ENCODE data around the gene PRKX.
"Not testable (repeated sequence)": the region's sequence is repeated elsewhere in the genome, so short reads cannot be mapped to it uniquely, and the experiment has no call there.

The PRKX gene

GRCh38 chrX:3697701-3698279, 15.7 kb downstream of the PRKX start:
- Histone ChIP-seq H3K9me3 (ENCODE audit: control insufficient read depth, insufficient read depth, low read length) (no peaks in the 10 kb centered on the region), H3K9ac (ENCODE audit: low read depth, low read length) (no peak overlapping the region)

GRCh38 chrX:3697220-3697684, 16.2 kb downstream of the PRKX start:
- no peaks in the 10 kb centered on the region for H3K36me3 ChIP-seq (ENCODE audit: insufficient read depth, low read length)
- no peaks in the 10 kb centered on the region for H3K9me3 ChIP-seq (ENCODE audit: control insufficient read depth, insufficient read depth, low read length)
- peaks cover 9% of the 10 kb centered on the region; the same call in 1 of the 2 replicates for H3K4me1 ChIP-seq (ENCODE audit: insufficient read depth, low read length)
- no peak overlapping the region for H3K9ac ChIP-seq (ENCODE audit: low read depth, low read length)

More at GRCh38 chrX:3697701-3698279, 15.7 kb downstream of the PRKX start:
- H3K4me1 ChIP-seq (ENCODE audit: insufficient read depth, low read length) = peaks cover 9% of the 10 kb centered on the region; the same call in 1 of the 2 replicates
- H3K36me3 ChIP-seq (ENCODE audit: insufficient read depth, low read length) = no peaks in the 10 kb centered on the region

GRCh38 chrX:3695536-3695935, 17.9 kb downstream of the PRKX start:
- Histone ChIP-seq H3K9me3 (ENCODE audit: control insufficient read depth, insufficient read depth, low read length) (no peaks in the 10 kb centered on the region), H3K9ac (ENCODE audit: low read depth, low read length) (no peak overlapping the region), H3K4me1 (ENCODE audit: insufficient read depth, low read length) (peaks cover 9% of the 10 kb centered on the region; the same call in 1 of the 2 replicates), H3K36me3 (ENCODE audit: insufficient read depth, low read length) (no peaks in the 10 kb centered on the region)

- Histone ChIP-seq H3K9me3 (ENCODE audit: control insufficient read depth, insufficient read depth, low read length) (no peaks in the 10 kb centered on the region), H3K4me1 (ENCODE audit: insufficient read depth, low read length) (no peaks in the 10 kb centered on the region), H3K9ac (ENCODE audit: low read depth, low read length) (no peak overlapping the region), H3K36me3 (ENCODE audit: insufficient read depth, low read length) (no peaks in the 10 kb centered on the region)
Observed at GRCh38 chrX:3690140-3690539, 23.3 kb downstream of the PRKX start.

- not testable (repeated sequence) for H3K9ac ChIP-seq (ENCODE audit: low read depth, low read length)
Observed at GRCh38 chrX:3683236-3683635, 30.2 kb downstream of the PRKX start.

GRCh38 chrX:3680459-3680858, 33.0 kb downstream of the PRKX start:
- Histone ChIP-seq H3K9me3 (ENCODE audit: control insufficient read depth, insufficient read depth, low read length) (no peaks in the 10 kb centered on the region), H3K9ac (ENCODE audit: low read depth, low read length) (no peak overlapping the region), H3K36me3 (ENCODE audit: insufficient read depth, low read length) (no peaks in the 10 kb centered on the region), H3K4me1 (ENCODE audit: insufficient read depth, low read length) (no peaks in the 10 kb centered on the region)

More at GRCh38 chrX:3683236-3683635, 30.2 kb downstream of the PRKX start:
- H3K36me3 ChIP-seq (ENCODE audit: insufficient read depth, low read length); H3K9me3 ChIP-seq (ENCODE audit: control insufficient read depth, insufficient read depth, low read length); H3K4me1 ChIP-seq (ENCODE audit: insufficient read depth, low read length): not testable (repeated sequence)

GRCh38 chrX:3679669-3680068, 33.8 kb downstream of the PRKX start:
- Histone ChIP-seq H3K4me1 (ENCODE audit: insufficient read depth, low read length) (no peaks in the 10 kb centered on the region), H3K9me3 (ENCODE audit: control insufficient read depth, insufficient read depth, low read length) (no peaks in the 10 kb centered on the region), H3K36me3 (ENCODE audit: insufficient read depth, low read length) (no peaks in the 10 kb centered on the region), H3K9ac (ENCODE audit: low read depth, low read length) (no peak overlapping the region)

- peaks cover 3% of the 10 kb centered on the region; the same call in 1 of the 2 replicates for H3K36me3 ChIP-seq (ENCODE audit: insufficient read depth, low read length)
- no peaks in the 10 kb centered on the region for H3K4me1 ChIP-seq (ENCODE audit: insufficient read depth, low read length)
- H3K9ac ChIP-seq (ENCODE audit: low read depth, low read length) = no peak overlapping the region
- no peaks in the 10 kb centered on the region for H3K9me3 ChIP-seq (ENCODE audit: control insufficient read depth, insufficient read depth, low read length)
Observed at GRCh38 chrX:3678328-3678727, 35.1 kb downstream of the PRKX start.

GRCh38 chrX:3674881-3675280, 38.6 kb downstream of the PRKX start:
- H3K9ac ChIP-seq (ENCODE audit: low read depth, low read length) = no peak overlapping the region
- no peaks in the 10 kb centered on the region for H3K9me3 ChIP-seq (ENCODE audit: control insufficient read depth, insufficient read depth, low read length)
- H3K36me3 ChIP-seq (ENCODE audit: insufficient read depth, low read length) = peaks cover 5% of the 10 kb centered on the region; the same call in 1 of the 2 replicates
- H3K4me1 ChIP-seq (ENCODE audit: insufficient read depth, low read length) = no peaks in the 10 kb centered on the region

- H3K9me3 ChIP-seq (ENCODE audit: control insufficient read depth, insufficient read depth, low read length) = no peaks in the 10 kb centered on the region
- H3K4me1 ChIP-seq (ENCODE audit: insufficient read depth, low read length) = no peaks in the 10 kb centered on the region
- peaks cover 7% of the 10 kb centered on the region; the same call in 1 of the 2 replicates for H3K36me3 ChIP-seq (ENCODE audit: insufficient read depth, low read length)
- no peak overlapping the region for H3K9ac ChIP-seq (ENCODE audit: low read depth, low read length)
Observed at GRCh38 chrX:3669841-3670475, 43.5 kb downstream of the PRKX start.

- Histone ChIP-seq H3K4me1 (ENCODE audit: insufficient read depth, low read length) (no peaks in the 10 kb centered on the region), H3K36me3 (ENCODE audit: insufficient read depth, low read length) (0 out of 2 replicates have a peak, but pooled peaks cover 5% of the 10 kb centered on the region), H3K9ac (ENCODE audit: low read depth, low read length) (no peak overlapping the region), H3K9me3 (ENCODE audit: control insufficient read depth, insufficient read depth, low read length) (no peaks in the 10 kb centered on the region)
Observed at GRCh38 chrX:3666975-3667374, 46.5 kb downstream of the PRKX start.

- Histone ChIP-seq H3K9me3 (ENCODE audit: control insufficient read depth, insufficient read depth, low read length) (no peaks in the 10 kb centered on the region), H3K9ac (ENCODE audit: low read depth, low read length) (no peak overlapping the region), H3K36me3 (ENCODE audit: insufficient read depth, low read length) (0 out of 2 replicates have a peak, but pooled peaks cover 2% of the 10 kb centered on the region), H3K4me1 (ENCODE audit: insufficient read depth, low read length) (no peaks in the 10 kb centered on the region)
Observed at GRCh38 chrX:3664921-3665320, 48.5 kb downstream of the PRKX start.

GRCh38 chrX:3663576-3664250, 49.7 kb downstream of the PRKX start:
- not testable (repeated sequence) for H3K9me3 ChIP-seq (ENCODE audit: control insufficient read depth, insufficient read depth, low read length); H3K36me3 ChIP-seq (ENCODE audit: insufficient read depth, low read length); H3K4me1 ChIP-seq (ENCODE audit: insufficient read depth, low read length); H3K9ac ChIP-seq (ENCODE audit: low read depth, low read length)

GRCh38 chrX:3659761-3660160, 53.7 kb downstream of the PRKX start:
- no peak overlapping the region for H3K9ac ChIP-seq (ENCODE audit: low read depth, low read length)
- no peaks in the 10 kb centered on the region for H3K9me3 ChIP-seq (ENCODE audit: control insufficient read depth, insufficient read depth, low read length)
- no peaks in the 10 kb centered on the region for H3K4me1 ChIP-seq (ENCODE audit: insufficient read depth, low read length)
- no peaks in the 10 kb centered on the region for H3K36me3 ChIP-seq (ENCODE audit: insufficient read depth, low read length)

GRCh38 chrX:3655181-3655580, 58.3 kb downstream of the PRKX start:
- H3K36me3 ChIP-seq (ENCODE audit: insufficient read depth, low read length) = no peaks in the 10 kb centered on the region
- H3K9ac ChIP-seq (ENCODE audit: low read depth, low read length) = no peak overlapping the region
- H3K9me3 ChIP-seq (ENCODE audit: control insufficient read depth, insufficient read depth, low read length) = no peaks in the 10 kb centered on the region
- H3K4me1 ChIP-seq (ENCODE audit: insufficient read depth, low read length) = no peaks in the 10 kb centered on the region

All from ES-I3 (cell line).